Fibroblast of lung (primary cell): ENCODE measurements around the gene GDPD3. TPM values are rescaled to one million over a fixed set of nuclear protein-coding genes. Genes with fewer than 3 reads are reported as not detected.

Experiments used
- DNase-seq, 2 donors: peaks; one replicate each; pipeline versions ENCODE4 v3.0.0 to v3.0.0-alpha.2; 2010; ENCODE audit warnings: low read depth in 2 of 2
- H2AFZ ChIP-seq: 2 replicates; pipeline ENCODE4 v1.5.1; 2012; ENCODE audit warnings: low read length, control low read depth, inconsistent platforms
- H3K27ac ChIP-seq: 2 replicates; pipeline ENCODE4 v1.5.1; 2011; ENCODE audit warnings: low read length, control low read depth; ENCODE audit not compliant: insufficient read depth
- H3K27me3 ChIP-seq: 2 replicates; pipeline ENCODE4 v1.5.1; 2011; ENCODE audit warnings: mild to moderate bottlenecking, low read length; ENCODE audit not compliant: control insufficient read depth, insufficient read depth
- H3K36me3 ChIP-seq: 2 replicates; pipeline ENCODE4 v1.5.1; 2011; ENCODE audit warnings: low read length; ENCODE audit not compliant: control insufficient read depth, insufficient read depth
- H3K4me1 ChIP-seq: 2 replicates; pipeline ENCODE4 v1.5.1; 2011; ENCODE audit warnings: low read length; ENCODE audit not compliant: control insufficient read depth, insufficient read depth; ENCODE audit errors: extremely low read depth
- H3K4me2 ChIP-seq: 2 replicates; pipeline ENCODE4 v1.5.1; 2011; ENCODE audit warnings: low read length, control low read depth; ENCODE audit not compliant: insufficient read depth; ENCODE audit errors: extremely low read depth
- H3K4me3 ChIP-seq, 4 experiments: fragments of 200-600 bp in 1 of 4; sonication (generic) in 1 of 4; replicated peaks in 1 of 4; 2 replicates each; pipeline ENCODE4 v1.5.1; 2011 to 2016; ENCODE audit warnings: low read length in 4 of 4, low read depth in 3 of 4, mild to moderate bottlenecking in 3 of 4, control low read depth in 2 of 4, inconsistent platforms in 1 of 4, mixed read lengths in 1 of 4; ENCODE audit not compliant: insufficient read depth in 1 of 4; ENCODE audit errors: control extremely low read depth in 1 of 4
- H3K79me2 ChIP-seq: 2 replicates; pipeline ENCODE4 v1.5.1; 2012; ENCODE audit warnings: mild to moderate bottlenecking, low read length, inconsistent platforms; ENCODE audit not compliant: control insufficient read depth, insufficient read depth
- H3K9ac ChIP-seq: 2 replicates; pipeline ENCODE4 v1.5.1; 2011; ENCODE audit warnings: mild to moderate bottlenecking, low read length, control low read depth; ENCODE audit not compliant: insufficient read depth
- H3K9me3 ChIP-seq: 2 replicates; pipeline ENCODE4 v1.5.1; 2012; ENCODE audit warnings: low read depth, low read length; ENCODE audit not compliant: control insufficient read depth, insufficient read depth
- H4K20me1 ChIP-seq: 2 replicates; pipeline ENCODE4 v1.5.1; 2011; ENCODE audit warnings: low read length; ENCODE audit not compliant: control insufficient read depth, insufficient read depth; ENCODE audit errors: extremely low read depth
- EZH2 ChIP-seq: IDR thresholded peaks from 2 replicates; pipeline ENCODE4 v1.5.1; 2012; ENCODE audit warnings: low read length, control low read depth, mild to moderate bottlenecking; ENCODE audit errors: missing control alignments
- polyA plus RNA-seq, 2 donors: library from polyadenylated mRNA; depleted of rRNA in 1 of 2; stranded (reverse) in 1 of 2; unstranded in 1 of 2; fragments of >200 nt; gene quantifications; 2 replicates each; pipeline ENCODE4 v1.2.1, GENCODE V29; 2011 to 2012; ENCODE audit warnings: missing spikeins in 1 of 2
- total RNA-seq: library from RNA; depleted of rRNA; stranded (reverse); fragments of >200 nt; gene quantifications from 2 replicates; pipeline ENCODE4 v1.2.1, GENCODE V29; 2014
- TF ChIP-seq, protein P1 (sequence below), 2 donors: IDR thresholded peaks in 1 of 2; conservative IDR thresholded peaks in 1 of 2; 1 replicate in 1 of 2; 2 replicates in 1 of 2; pipeline ENCODE4 v1.5.1; 2011 to 2012; ENCODE audit warnings: low read length in 2 of 2, control low read depth in 1 of 2, inconsistent platforms in 1 of 2, low read depth in 1 of 2, mild to moderate bottlenecking in 1 of 2

Gene GDPD3
- total and polyA plus RNA-seq, 2 donors (not counting 1 experiment from before 2014, with no cell fraction given): 1.2 TPM

DNA sequence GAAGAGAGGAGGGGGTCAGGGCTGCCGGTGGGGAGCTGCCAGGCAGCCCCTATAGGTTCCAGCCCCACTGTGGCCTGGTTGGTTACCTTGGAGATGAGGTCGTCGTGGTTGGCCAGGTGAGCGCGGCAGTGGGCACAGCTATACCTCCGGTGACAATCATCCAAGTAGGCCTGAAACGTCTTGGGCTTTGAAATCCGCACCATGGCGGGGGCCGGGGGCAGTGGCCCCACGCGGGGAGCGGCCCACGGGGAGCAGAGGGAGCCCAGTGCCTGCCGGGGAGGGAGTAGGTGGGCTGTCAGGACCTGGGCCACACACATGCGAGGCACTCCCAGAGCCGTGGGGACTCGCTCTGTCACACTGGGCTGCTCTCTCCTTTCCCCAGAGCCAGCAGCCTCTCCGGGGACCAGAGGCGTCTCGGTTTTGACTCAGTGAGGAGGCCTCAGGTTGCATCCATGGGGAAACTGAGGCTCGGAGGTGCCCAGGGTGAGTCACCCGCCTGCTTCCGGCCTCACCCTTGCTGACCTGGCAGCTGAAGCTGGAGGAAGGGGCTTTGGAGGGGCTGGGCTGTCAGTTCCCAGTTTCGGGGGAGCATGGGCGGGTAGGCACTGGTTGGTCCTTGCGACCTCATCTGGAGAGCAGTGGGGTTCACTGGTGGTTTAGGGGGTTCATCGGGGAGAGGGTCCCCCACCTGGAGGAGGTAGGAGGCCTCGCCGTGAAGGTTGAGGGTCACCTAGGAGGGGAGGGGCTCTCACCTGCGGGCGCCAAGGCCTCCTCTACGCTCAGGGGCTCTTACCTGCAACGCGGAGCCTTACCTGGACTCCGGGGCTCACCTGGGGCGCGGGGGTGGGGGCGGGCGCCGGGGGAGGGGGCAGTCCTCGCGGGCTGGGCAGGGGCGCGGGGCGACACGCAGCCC is 17.9 kb downstream of the GDPD3 start:
- no peak overlapping the region for H2AFZ ChIP-seq
- peaks cover 16% of the 10 kb centered on the region for H3K4me1 ChIP-seq
- no peaks in the 10 kb centered on the region for H3K36me3 ChIP-seq
- H4K20me1 ChIP-seq: no peaks in the 10 kb centered on the region
- peak overlapping the region; percentile 32 to 80 (median 54) for H3K4me3 ChIP-seq
- H3K27me3 ChIP-seq: no peaks in the 10 kb centered on the region
- H3K4me2 ChIP-seq: peak overlapping the region; percentile 90
- TF ChIP-seq, protein P1, sequence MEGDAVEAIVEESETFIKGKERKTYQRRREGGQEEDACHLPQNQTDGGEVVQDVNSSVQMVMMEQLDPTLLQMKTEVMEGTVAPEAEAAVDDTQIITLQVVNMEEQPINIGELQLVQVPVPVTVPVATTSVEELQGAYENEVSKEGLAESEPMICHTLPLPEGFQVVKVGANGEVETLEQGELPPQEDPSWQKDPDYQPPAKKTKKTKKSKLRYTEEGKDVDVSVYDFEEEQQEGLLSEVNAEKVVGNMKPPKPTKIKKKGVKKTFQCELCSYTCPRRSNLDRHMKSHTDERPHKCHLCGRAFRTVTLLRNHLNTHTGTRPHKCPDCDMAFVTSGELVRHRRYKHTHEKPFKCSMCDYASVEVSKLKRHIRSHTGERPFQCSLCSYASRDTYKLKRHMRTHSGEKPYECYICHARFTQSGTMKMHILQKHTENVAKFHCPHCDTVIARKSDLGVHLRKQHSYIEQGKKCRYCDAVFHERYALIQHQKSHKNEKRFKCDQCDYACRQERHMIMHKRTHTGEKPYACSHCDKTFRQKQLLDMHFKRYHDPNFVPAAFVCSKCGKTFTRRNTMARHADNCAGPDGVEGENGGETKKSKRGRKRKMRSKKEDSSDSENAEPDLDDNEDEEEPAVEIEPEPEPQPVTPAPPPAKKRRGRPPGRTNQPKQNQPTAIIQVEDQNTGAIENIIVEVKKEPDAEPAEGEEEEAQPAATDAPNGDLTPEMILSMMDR (conservative IDR thresholded peaks at IDR 0.05 in 1 of 2, IDR thresholded peaks at IDR 0.05 in 1 of 2; ENCODE audit: low read depth in 1 of 2, low read length in 2 of 2): no peak
- no peak for TF ChIP-seq EZH2
- no peaks in the 10 kb centered on the region for H3K79me2 ChIP-seq
- H3K9ac ChIP-seq: peak overlapping the region; percentile 59
- no peak for DNase-seq
- no peak overlapping the region for H3K27ac ChIP-seq
- no peaks in the 10 kb centered on the region for H3K9me3 ChIP-seq

DNA sequence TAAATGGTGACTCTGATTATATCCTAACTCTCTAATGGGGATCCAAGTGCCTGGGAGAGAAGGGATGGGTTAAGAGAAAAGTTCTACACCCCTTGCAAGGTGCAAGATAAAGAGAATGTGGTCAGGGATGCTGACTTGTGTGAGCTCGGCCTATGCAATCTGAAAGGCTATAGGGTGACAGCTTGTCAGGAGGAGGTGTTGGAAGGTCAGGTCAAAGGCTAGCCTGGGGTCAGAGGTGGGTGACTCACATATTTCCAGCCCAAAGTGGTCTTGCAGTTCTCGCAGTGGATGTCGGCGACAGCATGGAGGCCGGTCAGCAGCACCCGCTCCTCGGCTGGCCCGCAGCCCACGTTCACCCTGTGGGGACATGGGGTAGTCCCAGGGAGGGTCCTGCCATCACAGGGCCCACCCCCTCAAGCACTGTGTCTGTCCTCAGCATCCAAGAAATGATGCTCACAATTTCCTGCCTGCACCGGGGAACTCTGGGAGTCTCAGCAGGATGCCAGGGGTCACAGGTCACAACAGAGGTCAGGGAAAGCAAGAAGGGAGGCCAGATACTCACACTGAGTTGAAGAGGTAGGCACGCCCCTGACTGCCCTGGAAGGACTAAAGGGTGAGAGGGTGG is 18.7 kb downstream of the GDPD3 start:
- Histone ChIP-seq H3K4me1 (peaks cover 20% of the 10 kb centered on the region), H3K27me3 (no peaks in the 10 kb centered on the region), H3K9me3 (no peaks in the 10 kb centered on the region), H2AFZ (no peak overlapping the region), H3K4me2 (peak overlapping the region; percentile 90), H3K9ac (no peak overlapping the region), H3K36me3 (no peaks in the 10 kb centered on the region), H3K4me3 (peak overlapping the region in 1 of 4 experiments; percentile 80), H3K79me2 (no peaks in the 10 kb centered on the region), H4K20me1 (no peaks in the 10 kb centered on the region), H3K27ac (no peak overlapping the region)
- TF ChIP-seq, protein P1 (conservative IDR thresholded peaks at IDR 0.05 in 1 of 2, IDR thresholded peaks at IDR 0.05 in 1 of 2; ENCODE audit: low read depth in 1 of 2, low read length in 2 of 2): no peak
- no peak for TF ChIP-seq EZH2
- DNase-seq: no peak

DNA sequence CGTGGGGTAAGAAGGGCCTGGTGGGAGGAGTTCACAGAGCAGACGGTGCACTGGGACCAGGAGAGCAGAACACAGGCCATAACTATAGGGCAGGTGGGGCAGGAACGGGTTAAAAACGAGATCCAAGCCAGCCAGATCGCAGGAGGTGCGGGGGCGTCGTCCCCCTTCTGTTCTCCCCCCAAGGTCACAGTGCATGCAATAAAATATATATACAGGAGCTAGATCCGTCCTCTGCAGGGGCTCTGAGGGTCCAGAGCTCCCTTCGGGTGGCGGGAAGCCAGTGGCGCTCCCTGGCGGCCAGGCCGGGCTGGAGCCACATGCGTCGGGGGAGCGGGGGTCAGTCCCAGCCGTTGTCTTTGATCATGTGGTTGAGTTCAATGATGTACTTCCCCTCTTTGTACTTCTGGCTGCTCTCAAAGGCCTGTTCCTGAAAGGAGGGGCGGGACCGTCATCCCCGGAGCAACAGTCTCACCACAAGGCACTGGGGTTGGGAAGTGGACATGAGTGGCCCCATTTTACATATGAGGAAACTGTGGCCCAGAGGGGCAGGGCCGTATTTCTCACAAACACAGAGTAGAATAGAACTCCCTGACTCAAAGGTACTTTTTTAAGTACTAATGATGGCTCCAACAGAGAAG is 20.8 kb downstream of the GDPD3 start:
- no peaks in the 10 kb centered on the region for H4K20me1 ChIP-seq
- H3K27me3 ChIP-seq: no peaks in the 10 kb centered on the region
- peak overlapping the region; percentile 50 for H3K27ac ChIP-seq
- H3K4me3 ChIP-seq: peak overlapping the region; percentile 45 to 56 (median 50)
- DNase-seq: peak; percentile 59
- H2AFZ ChIP-seq: peak overlapping the region; percentile 86
- H3K9ac ChIP-seq: no peak overlapping the region
- no peaks in the 10 kb centered on the region for H3K79me2 ChIP-seq
- no peaks in the 10 kb centered on the region for H3K9me3 ChIP-seq
- TF ChIP-seq EZH2: no peak
- TF ChIP-seq, protein P1 (conservative IDR thresholded peaks at IDR 0.05 in 1 of 2, IDR thresholded peaks at IDR 0.05 in 1 of 2; ENCODE audit: low read depth in 1 of 2, low read length in 2 of 2): peak; percentile 45 to 63
- no peaks in the 10 kb centered on the region for H3K36me3 ChIP-seq
- peak overlapping the region; percentile 73 for H3K4me2 ChIP-seq
- H3K4me1 ChIP-seq: peaks cover 20% of the 10 kb centered on the region
